MG63 (cell line): ENCODE data around the gene VEGFA. TPM values are rescaled to one million over a fixed set of nuclear protein-coding genes. Genes with fewer than 3 reads are reported as not detected.

ENCODE experiments used
- DNase-seq: peaks from one replicate; pipeline ENCODE4 v3.0.0-alpha.2; 2020
- H3K27me3 ChIP-seq: fragments of 250-450 bp; sonication (Bioruptor Pico); 2 replicates; pipeline ENCODE4 v1.5.1; 2020; ENCODE audit warnings: mild to moderate bottlenecking, moderate library complexity
- H3K36me3 ChIP-seq: fragments of 250-450 bp; sonication (Bioruptor Pico); 2 replicates; pipeline ENCODE4 v1.5.1; 2020; ENCODE audit warnings: mild to moderate bottlenecking, moderate library complexity
- H3K4me3 ChIP-seq: fragments of 250-450 bp; sonication (Bioruptor Pico); 2 replicates; pipeline ENCODE4 v1.5.1; 2020; ENCODE audit warnings: mild to moderate bottlenecking, moderate library complexity
- H3K9me3 ChIP-seq: fragments of 250-450 bp; sonication (Bioruptor Pico); 2 replicates; pipeline ENCODE4 v1.5.1; 2020; ENCODE audit warnings: mild to moderate bottlenecking, moderate library complexity
- total RNA-seq: library from RNA; depleted of rRNA; stranded (reverse); fragments of >200 nt; shearing (Covaris generic); gene quantifications from 2 replicates; pipeline ENCODE4 v1.2.3, GENCODE V29; 2014; ENCODE audit warnings: low replicate concordance

The VEGFA gene
- total RNA-seq, 1 experiment from 2014 or later, result 57.6 TPM

DNA sequence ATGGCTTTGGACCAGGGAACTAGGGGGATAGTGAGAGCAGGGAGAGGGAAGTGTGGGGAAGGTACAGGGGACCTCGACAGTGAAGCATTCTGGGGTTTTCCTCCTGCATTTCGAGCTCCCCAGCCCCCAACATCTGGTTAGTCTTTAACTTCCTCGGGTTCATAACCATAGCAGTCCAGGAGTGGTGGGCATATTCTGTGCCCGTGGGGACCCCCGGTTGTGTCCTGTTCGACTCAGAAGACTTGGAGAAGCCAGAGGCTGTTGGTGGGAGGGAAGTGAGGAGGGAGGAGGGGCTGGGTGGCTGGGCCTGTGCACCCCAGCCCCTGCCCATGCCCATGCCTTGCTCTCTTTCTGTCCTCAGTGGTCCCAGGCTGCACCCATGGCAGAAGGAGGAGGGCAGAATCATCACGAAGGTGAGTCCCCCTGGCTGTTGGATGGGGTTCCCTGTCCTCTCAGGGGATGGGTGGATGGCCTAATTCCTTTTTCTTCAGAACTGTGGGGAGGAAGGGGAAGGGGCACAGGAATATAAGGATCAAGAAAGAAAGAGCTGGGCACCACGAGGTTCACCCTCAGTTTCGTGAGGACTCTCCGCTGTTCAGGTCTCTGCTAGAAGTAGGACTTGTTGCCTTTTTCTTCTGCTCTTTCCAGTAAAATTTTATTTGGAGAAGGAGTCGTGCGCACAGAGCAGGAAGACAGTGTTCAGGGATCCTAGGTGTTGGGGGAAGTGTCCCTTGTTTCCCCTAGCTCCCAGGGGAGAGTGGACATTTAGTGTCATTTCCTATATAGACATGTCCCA lies 4.2 kb downstream of the VEGFA start:
- Histone ChIP-seq H3K9me3 (no peaks in the 10 kb centered on the region), H3K4me3 (peak overlapping the region; percentile 82), H3K27me3 (no peaks in the 10 kb centered on the region), H3K36me3 (peaks cover 68% of the 10 kb centered on the region)
- DNase-seq, result no peak

DNA sequence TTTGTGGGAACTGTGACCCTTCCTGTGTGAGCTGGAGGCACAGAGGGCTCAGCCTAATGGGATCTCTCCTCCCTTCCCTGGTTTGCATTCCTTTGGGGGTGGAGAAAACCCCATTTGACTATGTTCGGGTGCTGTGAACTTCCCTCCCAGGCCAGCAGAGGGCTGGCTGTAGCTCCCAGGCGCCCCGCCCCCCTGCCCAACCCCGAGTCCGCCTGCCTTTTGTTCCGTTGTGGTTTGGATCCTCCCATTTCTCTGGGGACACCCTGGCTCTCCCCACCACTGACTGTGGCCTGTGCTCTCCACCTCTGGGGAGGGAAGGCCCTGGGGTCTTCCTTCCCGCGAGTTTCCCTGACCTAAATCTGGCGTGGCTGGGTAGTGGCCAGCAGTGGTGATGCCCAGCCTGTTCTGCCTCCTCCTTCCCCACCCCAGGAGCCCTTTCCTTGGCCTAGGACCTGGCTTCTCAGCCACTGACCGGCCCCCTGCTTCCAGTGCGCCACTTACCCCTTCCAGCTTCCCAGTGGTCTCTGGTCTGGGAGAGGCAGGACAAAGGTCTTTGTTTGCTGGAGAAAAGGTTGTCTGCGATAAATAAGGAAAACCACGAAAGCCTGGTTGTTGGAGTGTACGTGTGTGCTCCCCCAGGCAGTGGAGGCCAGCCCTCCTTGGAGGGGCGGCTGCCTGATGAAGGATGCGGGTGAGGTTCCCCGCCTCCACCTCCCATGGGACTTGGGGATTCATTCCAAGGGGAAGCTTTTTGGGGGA lies 4.9 kb downstream of the VEGFA start:
- Histone ChIP-seq H3K27me3 (no peaks in the 10 kb centered on the region), H3K9me3 (no peaks in the 10 kb centered on the region), H3K36me3 (peaks cover 73% of the 10 kb centered on the region), H3K4me3 (peak overlapping the region; percentile 82)
- DNase-seq, result peak; percentile 48

DNA sequence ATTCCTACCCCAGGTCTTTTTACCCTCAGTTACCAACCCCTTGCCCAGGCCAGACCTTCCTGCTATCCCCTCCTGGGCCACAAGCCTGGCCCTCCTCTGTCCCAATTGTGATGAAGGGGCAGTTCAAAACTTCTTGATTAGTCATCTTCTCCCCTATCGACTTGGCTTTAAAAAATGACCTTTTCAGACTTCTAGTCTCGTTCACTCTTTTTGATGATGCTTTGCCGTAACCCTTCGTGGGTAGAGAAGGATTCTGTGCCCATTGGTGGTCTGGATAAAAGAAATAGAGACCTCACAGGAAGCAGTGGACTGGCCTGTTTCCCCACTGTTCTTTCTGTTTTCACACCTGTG lies 5.5 kb downstream of the VEGFA start:
- no peak for DNase-seq
- no peaks in the 10 kb centered on the region for H3K9me3 ChIP-seq
- no peaks in the 10 kb centered on the region for H3K27me3 ChIP-seq
- no peak overlapping the region for H3K4me3 ChIP-seq
- peaks cover 75% of the 10 kb centered on the region for H3K36me3 ChIP-seq

DNA sequence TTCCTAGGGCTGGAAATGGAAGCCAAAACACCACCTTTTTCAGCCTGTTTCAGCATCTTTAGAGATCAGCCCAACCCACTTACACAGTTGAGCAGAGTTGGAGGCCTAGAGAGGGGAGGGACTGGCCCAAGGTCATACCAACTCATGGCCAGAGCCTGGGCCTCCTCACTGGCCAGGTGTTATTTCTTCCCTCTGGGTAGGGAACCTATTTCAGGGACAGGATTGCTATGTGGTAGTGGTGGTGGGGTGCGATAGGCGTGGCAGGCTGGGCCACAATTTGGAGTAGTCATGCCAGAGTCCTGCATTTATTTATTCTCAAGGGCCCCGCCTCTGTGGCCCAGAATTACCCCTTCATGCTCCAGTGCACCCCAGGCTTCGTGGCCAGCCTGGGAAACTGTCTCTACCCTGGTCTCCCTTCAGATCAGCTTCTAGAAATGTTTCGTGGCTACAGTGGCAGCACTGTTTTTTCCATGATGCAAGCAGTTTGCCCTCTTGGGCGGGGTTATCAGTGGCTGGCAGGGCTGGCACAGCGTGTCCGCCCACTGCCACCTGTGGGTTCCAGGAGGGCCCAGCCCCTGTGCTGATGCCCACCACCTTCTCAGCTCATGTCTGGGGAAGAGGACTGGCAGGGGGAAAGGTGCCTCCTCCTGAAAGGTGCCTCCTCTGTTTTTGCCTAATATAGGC lies 6.2 kb downstream of the VEGFA start:
- H3K9me3 ChIP-seq, result no peaks in the 10 kb centered on the region
- no peak for DNase-seq
- peaks cover 81% of the 10 kb centered on the region for H3K36me3 ChIP-seq
- H3K27me3 ChIP-seq, result no peaks in the 10 kb centered on the region
- H3K4me3 ChIP-seq, result no peak overlapping the region

DNA sequence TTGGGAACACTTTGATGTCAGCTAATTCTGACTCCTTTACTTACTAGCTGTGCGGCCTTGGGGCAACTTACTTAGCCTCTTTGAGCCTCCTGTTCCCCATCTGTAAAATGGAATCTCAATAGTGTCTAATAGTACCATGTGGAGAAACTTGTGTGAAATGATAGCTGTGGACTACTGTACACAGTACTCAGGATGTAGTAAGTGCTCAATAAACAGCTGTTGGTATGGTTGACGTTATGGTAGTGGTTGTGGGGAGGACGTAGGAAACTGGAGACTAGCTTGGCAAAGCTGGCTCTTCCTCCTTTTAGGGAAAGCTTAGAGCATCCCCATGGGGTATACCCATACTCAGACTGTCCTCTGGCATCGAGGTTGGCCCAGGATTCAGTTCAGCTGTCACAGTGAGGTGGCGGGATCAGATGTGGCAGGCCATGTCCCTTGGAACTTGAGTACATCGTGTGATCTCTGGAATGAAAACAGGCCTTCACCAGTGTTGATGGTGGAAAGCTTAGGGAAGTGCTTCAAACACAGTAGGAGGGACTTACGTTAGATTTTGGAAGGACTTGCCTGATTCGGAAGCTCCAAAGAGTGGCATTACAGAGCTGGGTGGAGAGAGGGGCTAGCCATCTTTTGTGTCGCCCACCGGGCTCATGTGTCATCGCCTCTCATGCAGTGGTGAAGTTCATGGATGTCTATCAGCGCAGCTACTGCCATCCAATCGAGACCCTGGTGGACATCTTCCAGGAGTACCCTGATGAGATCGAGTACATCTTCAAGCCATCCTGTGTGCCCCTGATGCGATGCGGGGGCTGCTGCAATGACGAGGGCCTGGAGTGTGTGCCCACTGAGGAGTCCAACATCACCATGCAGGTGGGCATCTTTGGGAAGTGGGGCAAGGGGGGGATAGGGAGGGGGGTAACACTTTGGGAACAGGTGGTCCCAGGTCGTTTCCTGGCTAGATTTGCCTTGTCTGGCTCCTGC lies 7.1 kb downstream of the VEGFA start:
- Histone ChIP-seq H3K36me3 (peaks cover 87% of the 10 kb centered on the region), H3K9me3 (no peaks in the 10 kb centered on the region), H3K4me3 (no peak overlapping the region), H3K27me3 (no peaks in the 10 kb centered on the region)
- no peak for DNase-seq

GRCh38 chr6:43778131-43778855 lies 8.3 kb downstream of the VEGFA start:
- DNase-seq, result no peak
- peaks cover 81% of the 10 kb centered on the region for H3K36me3 ChIP-seq
- H3K9me3 ChIP-seq, result no peaks in the 10 kb centered on the region
- no peak overlapping the region for H3K4me3 ChIP-seq
- no peaks in the 10 kb centered on the region for H3K27me3 ChIP-seq

DNA sequence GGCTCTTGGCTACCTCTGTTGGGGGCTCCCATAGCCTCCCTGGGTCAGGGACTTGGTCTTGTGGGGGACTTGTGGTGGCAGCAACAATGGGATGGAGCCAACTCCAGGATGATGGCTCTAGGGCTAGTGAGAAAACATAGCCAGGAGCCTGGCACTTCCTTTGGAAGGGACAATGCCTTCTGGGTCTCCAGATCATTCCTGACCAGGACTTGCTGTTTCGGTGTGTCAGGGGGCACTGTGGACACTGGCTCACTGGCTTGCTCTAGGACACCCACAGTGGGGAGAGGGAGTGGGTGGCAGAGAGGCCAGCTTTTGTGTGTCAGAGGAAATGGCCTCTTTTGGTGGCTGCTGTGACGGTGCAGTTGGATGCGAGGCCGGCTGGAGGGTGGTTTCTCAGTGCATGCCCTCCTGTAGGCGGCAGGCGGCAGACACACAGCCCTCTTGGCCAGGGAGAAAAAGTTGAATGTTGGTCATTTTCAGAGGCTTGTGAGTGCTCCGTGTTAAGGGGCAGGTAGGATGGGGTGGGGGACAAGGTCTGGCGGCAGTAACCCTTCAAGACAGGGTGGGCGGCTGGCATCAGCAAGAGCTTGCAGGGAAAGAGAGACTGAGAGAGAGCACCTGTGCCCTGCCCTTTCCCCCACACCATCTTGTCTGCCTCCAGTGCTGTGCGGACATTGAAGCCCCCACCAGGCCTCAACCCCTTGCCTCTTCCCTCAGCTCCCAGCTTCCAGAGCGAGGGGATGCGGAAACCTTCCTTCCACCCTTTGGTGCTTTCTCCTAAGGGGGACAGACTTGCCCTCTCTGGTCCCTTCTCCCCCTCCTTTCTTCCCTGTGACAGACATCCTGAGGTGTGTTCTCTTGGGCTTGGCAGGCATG lies 9.2 kb downstream of the VEGFA start:
- Histone ChIP-seq H3K36me3 (peaks cover 77% of the 10 kb centered on the region), H3K27me3 (no peaks in the 10 kb centered on the region)
- DNase-seq, result no peak

DNA sequence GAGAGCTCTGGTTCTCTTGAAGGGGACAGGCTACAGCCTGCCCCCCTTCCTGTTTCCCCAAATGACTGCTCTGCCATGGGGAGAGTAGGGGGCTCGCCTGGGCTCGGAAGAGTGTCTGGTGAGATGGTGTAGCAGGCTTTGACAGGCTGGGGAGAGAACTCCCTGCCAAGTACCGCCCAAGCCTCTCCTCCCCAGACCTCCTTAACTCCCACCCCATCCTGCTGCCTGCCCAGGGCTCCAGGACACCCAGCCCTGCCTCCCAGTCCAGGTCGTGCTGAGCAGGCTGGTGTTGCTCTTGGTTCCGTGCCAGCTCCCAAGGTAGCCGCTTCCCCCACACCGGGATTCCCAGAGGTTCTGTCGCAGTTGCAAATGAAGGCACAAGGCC lies 9.8 kb downstream of the VEGFA start:
- no peak for DNase-seq
- Histone ChIP-seq H3K36me3 (peaks cover 71% of the 10 kb centered on the region), H3K9me3 (no peaks in the 10 kb centered on the region), H3K4me3 (no peak overlapping the region), H3K27me3 (no peaks in the 10 kb centered on the region)

More for the DNA sequence above, 9.2 kb downstream of the VEGFA start:
- H3K9me3 ChIP-seq, result no peaks in the 10 kb centered on the region
- H3K4me3 ChIP-seq, result no peak overlapping the region

DNA sequence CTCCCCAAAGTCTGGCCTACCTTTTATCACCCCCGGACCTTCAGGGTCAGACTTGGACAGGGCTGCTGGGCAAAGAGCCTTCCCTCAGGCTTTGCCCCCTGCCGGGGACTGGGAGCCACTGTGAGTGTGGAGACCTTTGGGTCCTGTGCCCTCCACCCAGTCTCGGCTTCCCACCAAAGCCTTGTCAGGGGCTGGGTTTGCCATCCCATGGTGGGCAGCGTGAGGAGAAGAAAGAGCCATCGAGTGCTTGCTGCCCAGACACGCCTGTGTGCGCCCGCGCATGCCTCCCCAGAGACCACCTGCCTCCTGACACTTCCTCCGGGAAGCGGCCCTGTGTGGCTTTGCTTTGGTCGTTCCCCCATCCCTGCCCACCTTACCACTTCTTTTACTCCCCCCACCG lies 10.3 kb downstream of the VEGFA start:
- H3K27me3 ChIP-seq, result no peaks in the 10 kb centered on the region
- H3K36me3 ChIP-seq, result peaks cover 69% of the 10 kb centered on the region
- no peak overlapping the region for H3K4me3 ChIP-seq
- no peaks in the 10 kb centered on the region for H3K9me3 ChIP-seq
- DNase-seq, result no peak

DNA sequence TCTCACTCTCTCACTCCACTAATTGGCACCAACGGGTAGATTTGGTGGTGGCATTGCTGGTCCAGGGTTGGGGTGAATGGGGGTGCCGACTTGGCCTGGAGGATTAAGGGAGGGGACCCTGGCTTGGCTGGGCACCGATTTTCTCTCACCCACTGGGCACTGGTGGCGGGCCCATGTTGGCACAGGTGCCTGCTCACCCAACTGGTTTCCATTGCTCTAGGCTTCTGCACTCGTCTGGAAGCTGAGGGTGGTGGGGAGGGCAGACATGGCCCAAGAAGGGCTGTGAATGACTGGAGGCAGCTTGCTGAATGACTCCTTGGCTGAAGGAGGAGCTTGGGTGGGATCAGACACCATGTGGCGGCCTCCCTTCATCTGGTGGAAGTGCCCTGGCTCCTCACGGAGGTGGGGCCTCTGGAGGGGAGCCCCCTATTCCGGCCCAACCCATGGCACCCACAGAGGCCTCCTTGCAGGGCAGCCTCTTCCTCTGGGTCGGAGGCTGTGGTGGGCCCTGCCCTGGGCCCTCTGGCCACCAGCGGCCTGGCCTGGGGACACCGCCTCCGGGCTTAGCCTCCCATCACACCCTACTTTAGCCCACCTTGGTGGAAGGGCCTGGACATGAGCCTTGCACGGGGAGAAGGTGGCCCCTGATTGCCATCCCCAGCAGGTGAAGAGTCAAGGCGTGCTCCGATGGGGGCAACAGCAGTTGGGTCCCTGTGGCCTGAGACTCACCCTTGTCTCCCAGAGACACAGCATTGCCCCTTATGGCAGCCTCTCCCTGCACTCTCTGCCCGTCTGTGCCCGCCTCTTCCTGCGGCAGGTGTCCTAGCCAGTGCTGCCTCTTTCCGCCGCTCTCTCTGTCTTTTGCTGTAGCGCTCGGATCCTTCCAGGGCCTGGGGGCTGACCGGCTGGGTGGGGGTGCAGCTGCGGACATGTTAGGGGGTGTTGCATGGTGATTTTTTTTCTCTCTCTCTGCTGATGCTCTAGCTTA lies 11.2 kb downstream of the VEGFA start:
- peaks cover 65% of the 10 kb centered on the region for H3K36me3 ChIP-seq
- H3K4me3 ChIP-seq, result no peak overlapping the region
- no peaks in the 10 kb centered on the region for H3K9me3 ChIP-seq
- no peak for DNase-seq
- H3K27me3 ChIP-seq, result no peaks in the 10 kb centered on the region

- Histone ChIP-seq H3K9me3 (no peaks in the 10 kb centered on the region), H3K36me3 (peaks cover 62% of the 10 kb centered on the region), H3K4me3 (no peak overlapping the region), H3K27me3 (no peaks in the 10 kb centered on the region)
- no peak for DNase-seq
These were observed 12.1 kb downstream of the VEGFA start for GRCh38 chr6:43781941-43782704.

DNA sequence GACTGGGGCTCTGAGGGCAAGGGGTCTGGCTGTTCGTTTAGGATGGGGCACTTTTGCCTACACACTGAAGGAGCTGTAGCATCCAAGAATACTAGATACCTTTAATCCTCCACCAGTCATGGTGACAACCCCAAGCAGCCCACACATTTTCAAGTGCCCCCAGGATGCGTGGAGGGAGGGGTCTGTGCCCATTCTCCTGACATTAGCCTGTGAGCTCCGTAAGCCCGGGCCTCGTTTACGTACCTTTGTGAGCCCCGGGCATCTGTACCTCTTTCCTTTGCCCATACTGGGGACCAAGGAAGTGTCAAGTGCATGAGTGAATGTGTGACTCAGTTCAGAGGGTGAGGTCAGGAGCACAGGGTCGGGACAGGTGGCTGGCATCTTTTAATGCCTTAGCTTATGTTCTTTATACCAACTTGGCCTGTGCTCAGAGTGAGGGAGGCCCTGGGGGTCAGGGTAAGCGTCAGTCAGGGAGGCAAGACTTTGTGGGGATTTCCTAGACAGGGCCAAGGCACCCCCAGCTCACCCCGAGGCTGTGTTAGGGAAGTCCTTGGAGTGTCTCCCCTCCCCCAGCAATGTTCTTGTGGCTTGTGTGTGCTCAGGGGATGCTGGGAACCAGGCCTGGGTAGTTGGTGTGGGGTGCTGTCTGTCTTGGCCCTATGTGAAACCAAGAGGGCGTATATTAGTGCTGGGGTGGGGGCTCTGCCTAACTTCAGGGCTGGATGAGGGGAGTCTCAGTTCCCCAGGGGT lies 12.9 kb downstream of the VEGFA start:
- no peak overlapping the region for H3K4me3 ChIP-seq
- no peaks in the 10 kb centered on the region for H3K9me3 ChIP-seq
- H3K36me3 ChIP-seq, result peaks cover 54% of the 10 kb centered on the region
- H3K27me3 ChIP-seq, result no peaks in the 10 kb centered on the region
- no peak for DNase-seq
